GM10266 (cell line): ENCODE measurements around the gene DYSF.
A peak's percentile ranks its signal among the peaks of the same experiment; 100 is the strongest.

Experiments used
- DNase-seq: peaks from one replicate; pipeline ENCODE4 v3.0.0; 2012; ENCODE audit errors: extremely low spot score
- CTCF ChIP-seq: IDR thresholded peaks from 2 replicates; pipeline ENCODE4 v1.5.1; 2012; ENCODE audit warnings: mild to moderate bottlenecking, low read depth; ENCODE audit not compliant: control insufficient read depth, insufficient read depth; ENCODE audit errors: missing control alignments

Gene DYSF

GRCh38 chr2:71457123-71457915, 4.0 kb downstream of the DYSF start:
- no peak for DNase-seq
- no peak for TF ChIP-seq CTCF

GRCh38 chr2:71457923-71458322, 4.6 kb downstream of the DYSF start:
- no peak for TF ChIP-seq CTCF
- DNase-seq = no peak

GRCh38 chr2:71458413-71459083, 5.2 kb downstream of the DYSF start:
- TF ChIP-seq CTCF = no peak
- no peak for DNase-seq

- TF ChIP-seq CTCF = no peak
- DNase-seq = no peak
Observed at GRCh38 chr2:71459084-71459431, 5.7 kb downstream of the DYSF start.

GRCh38 chr2:71460056-71460455, 6.7 kb downstream of the DYSF start:
- no peak for DNase-seq
- no peak for TF ChIP-seq CTCF

- TF ChIP-seq CTCF = peak; percentile 36
- DNase-seq = no peak
Observed at GRCh38 chr2:71460595-71461303, 7.4 kb downstream of the DYSF start.

- TF ChIP-seq CTCF = no peak
- DNase-seq = no peak
Observed at GRCh38 chr2:71461304-71461671, 7.9 kb downstream of the DYSF start.
